Measurements from ENCODE around the gene FLACC1. TPM values are rescaled to one million over a fixed set of nuclear protein-coding genes. Genes with fewer than 3 reads are reported as not detected.

Gene FLACC1
- total RNA-seq, 4 donors from 2014 or later: 2.3 to 5.0 (median 3.4) TPM

DNA sequence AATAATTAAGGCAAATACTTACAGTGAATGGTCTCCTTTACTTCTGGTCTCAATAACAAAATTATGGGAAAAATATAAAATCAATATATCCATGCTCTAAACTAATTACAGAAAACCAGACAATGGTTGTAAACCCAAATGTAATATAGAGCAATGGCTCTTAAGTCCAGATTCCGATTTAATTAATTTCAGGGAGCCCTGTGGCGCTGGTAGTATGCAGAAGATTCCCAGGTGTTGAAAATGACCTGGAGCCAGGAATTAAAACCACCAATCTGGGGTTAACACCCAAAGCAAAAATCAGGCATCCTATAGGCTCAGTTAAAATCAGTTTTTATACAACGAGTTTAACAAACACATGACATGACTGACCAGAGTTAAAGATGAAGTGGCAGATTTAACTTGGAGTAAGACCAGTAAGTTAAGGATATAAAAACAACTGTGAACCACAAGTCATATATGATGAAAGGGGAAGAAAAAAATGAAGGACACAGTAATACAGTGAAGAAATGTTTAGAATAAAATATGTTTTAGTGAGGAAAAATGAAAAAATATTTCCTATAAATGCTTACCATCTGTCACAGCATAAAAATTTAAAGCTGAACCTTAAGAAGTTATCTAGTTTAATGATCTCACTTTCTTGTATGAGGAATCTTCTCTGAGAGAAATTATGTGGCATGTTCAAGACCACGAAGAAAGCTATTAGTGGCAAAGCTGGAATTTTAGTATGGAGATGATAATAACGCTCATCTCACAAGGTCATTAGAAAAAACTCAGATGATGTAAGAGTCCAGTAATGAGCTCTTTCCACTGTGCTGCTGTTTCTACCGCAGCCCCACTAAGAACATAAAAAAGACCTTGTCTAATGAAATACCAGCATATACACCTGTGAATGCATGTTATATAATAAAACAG is 45.8 kb upstream of the FLACC1 start:
- no peak for TF ChIP-seq POLR2A (IDR thresholded peaks at IDR 0.05)
- TF ChIP-seq, protein P1, sequence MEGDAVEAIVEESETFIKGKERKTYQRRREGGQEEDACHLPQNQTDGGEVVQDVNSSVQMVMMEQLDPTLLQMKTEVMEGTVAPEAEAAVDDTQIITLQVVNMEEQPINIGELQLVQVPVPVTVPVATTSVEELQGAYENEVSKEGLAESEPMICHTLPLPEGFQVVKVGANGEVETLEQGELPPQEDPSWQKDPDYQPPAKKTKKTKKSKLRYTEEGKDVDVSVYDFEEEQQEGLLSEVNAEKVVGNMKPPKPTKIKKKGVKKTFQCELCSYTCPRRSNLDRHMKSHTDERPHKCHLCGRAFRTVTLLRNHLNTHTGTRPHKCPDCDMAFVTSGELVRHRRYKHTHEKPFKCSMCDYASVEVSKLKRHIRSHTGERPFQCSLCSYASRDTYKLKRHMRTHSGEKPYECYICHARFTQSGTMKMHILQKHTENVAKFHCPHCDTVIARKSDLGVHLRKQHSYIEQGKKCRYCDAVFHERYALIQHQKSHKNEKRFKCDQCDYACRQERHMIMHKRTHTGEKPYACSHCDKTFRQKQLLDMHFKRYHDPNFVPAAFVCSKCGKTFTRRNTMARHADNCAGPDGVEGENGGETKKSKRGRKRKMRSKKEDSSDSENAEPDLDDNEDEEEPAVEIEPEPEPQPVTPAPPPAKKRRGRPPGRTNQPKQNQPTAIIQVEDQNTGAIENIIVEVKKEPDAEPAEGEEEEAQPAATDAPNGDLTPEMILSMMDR (IDR thresholded peaks at IDR 0.05): no peak
- intact Hi-C loops (cut with DNase I): no loop called here
- Histone ChIP-seq H3K36me3 (no peaks in the 10 kb centered on the region), H3K27ac (peak overlapping the region; percentile 67 to 79 (median 75)), H3K4me1 (peaks cover 56 to 66% of the 10 kb centered on the region in 2 donors), H3K27me3 (no peaks in the 10 kb centered on the region), H3K4me3 (replicated peaks in 1 of 3) (no peak overlapping the region), H3K9me3 (no peaks in the 10 kb centered on the region)
- no peak for DNase-seq
- WGBS, 2 donors: 56 to 60% methylated on average over 6 of the region's 6 CpGs

DNA sequence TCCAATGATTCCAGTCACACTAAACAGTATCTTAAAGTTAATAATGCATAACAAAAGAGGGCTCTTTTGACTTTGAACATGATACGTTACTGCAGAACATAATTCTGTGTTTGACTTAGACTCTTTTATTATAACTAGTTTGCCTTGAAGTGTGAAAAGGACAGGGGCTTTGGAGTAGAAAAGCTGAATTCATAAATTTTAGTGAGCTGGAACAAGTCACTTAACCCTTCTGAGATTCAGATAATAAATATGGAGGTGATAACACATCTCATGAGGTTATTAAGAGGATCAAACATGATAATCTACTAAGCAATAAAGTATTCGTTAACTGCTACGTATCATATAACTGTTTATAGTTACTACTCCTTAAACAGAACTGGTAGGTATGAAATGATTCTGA is 44.7 kb upstream of the FLACC1 start:
- Histone ChIP-seq H3K27ac (peak overlapping the region; percentile 33 to 75 (median 67)), H3K36me3 (peaks cover 3 to 8% of the 10 kb centered on the region in 2 donors), H3K4me3 (replicated peaks in 1 of 3) (no peak overlapping the region), H3K4me1 (peaks cover 51 to 55% of the 10 kb centered on the region in 2 donors), H3K27me3 (no peaks in the 10 kb centered on the region), H3K9me3 (no peaks in the 10 kb centered on the region)
- no peak for DNase-seq
- WGBS, 2 donors: 78 to 80% methylated on average over 3 of the region's 3 CpGs
- TF ChIP-seq, protein P1 (IDR thresholded peaks at IDR 0.05): no peak
- no peak for TF ChIP-seq POLR2A (IDR thresholded peaks at IDR 0.05)
- intact Hi-C loops (cut with DNase I): no loop called here

DNA sequence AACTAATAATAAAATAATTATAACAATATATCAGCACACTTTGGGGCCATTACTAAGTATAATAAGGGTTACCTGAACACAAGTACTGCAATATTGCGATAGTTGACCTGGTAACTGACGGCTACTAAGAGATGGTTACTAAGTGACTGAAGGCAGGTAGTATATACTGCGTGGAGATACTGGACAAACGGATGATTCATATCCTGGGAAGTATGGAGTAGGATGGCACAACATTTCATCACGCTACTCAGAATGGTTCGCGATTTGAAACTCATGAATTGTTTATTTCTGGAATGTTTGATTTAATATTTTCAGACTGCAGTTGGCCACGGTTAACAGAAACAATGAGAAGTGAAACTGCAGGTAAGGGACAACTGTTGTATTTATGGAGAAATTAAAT is 39.5 kb upstream of the FLACC1 start:
- no peaks in the 10 kb centered on the region for H3K27me3 ChIP-seq
- H3K9me3 ChIP-seq: no peaks in the 10 kb centered on the region
- peaks cover 5 to 6% of the 10 kb centered on the region in 2 donors for H3K4me1 ChIP-seq
- 83 to 97% methylated on average over 8 of the region's 8 CpGs for WGBS, 2 donors
- intact Hi-C loops (cut with DNase I): loop anchor here (10.0 kb wide), 1 partner anchor 58 kb away; the partner anchor contains the start of genes STRADB and TRAK2
- DNase-seq: no peak
- H3K27ac ChIP-seq: no peak overlapping the region
- peaks cover 29 to 33% of the 10 kb centered on the region in 2 donors for H3K36me3 ChIP-seq
- H3K4me3 ChIP-seq (replicated peaks in 1 of 3): no peak overlapping the region
- TF ChIP-seq POLR2A (IDR thresholded peaks at IDR 0.05): no peak
- TF ChIP-seq, protein P1 (IDR thresholded peaks at IDR 0.05): no peak

DNA sequence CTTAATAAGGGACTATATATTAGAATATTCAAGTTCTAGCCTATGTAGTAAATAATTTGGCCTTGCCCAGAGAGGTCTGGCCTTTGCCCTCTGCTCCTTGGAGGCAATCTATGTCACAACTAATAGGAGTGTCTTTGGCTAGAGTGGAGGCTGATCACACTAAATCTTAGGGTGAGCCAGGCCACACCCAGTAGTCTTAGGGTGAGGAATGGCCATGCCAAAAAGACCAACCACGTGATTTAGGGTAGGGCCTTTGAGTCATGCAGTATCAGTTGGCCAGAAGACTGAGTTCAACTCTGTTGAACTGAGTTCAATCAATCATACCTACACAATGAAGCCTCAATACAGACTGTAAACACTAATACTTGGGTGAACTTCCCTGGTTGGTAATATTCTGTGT is 26.0 kb upstream of the FLACC1 start:
- Histone ChIP-seq H3K27me3 (no peaks in the 10 kb centered on the region), H3K4me3 (replicated peaks in 1 of 3) (no peak overlapping the region), H3K9me3 (no peaks in the 10 kb centered on the region), H3K36me3 (peaks cover 32 to 42% of the 10 kb centered on the region in 2 donors), H3K4me1 (no peaks in the 10 kb centered on the region), H3K27ac (no peak overlapping the region)
- 86 to 93% methylated on average over 1 of the region's 1 CpG for WGBS, 2 donors
- TF ChIP-seq, protein P1 (IDR thresholded peaks at IDR 0.05): no peak
- no peak for TF ChIP-seq POLR2A (IDR thresholded peaks at IDR 0.05)
- intact Hi-C loops (cut with DNase I): no loop called here
- DNase-seq: no peak
